ENCODE measurements around the gene HBA2. TPM values are rescaled to one million over a fixed set of nuclear protein-coding genes. Genes with fewer than 3 reads are reported as not detected.
A peak's percentile ranks its signal among the peaks of the same experiment; 100 is the strongest.

The HBA2 gene
- total and polyA plus RNA-seq, 9 of the 15 experiments (the other 6 are each of a cell fraction or from before 2014, with no cell fraction given): 40.4 to 853 (median 286) TPM

GRCh38 chr16:154217-155030 is 18.3 kb upstream of the HBA2 start (continued):
- TF ChIP-seq RFX7 (CRISPR knock-in tag; IDR thresholded peaks at IDR 0.05): no peak
- TF ChIP-seq PCBP1 (IDR thresholded peaks at IDR 0.05; ENCODE audit: low read depth, low read length, poor library complexity, severe bottlenecking): no peak
- TF ChIP-seq ZNF146 (CRISPR knock-in tag; IDR thresholded peaks at IDR 0.05; ENCODE audit: unreplicated experiment): no peak
- no peak for TF ChIP-seq TCFL5 (CRISPR knock-in tag; conservative IDR thresholded peaks at IDR 0.05)
- TF ChIP-seq CEBPZ (IDR thresholded peaks at IDR 0.05; ENCODE audit: borderline replicate concordance, low read depth, low read length): no peak
- TF ChIP-seq ID3 (CRISPR knock-in tag; IDR thresholded peaks at IDR 0.05): no peak
- 0 out of 2 replicates have a peak, but pooled peaks have one; percentile 22 for TF ChIP-seq ID3 (tag; IDR thresholded peaks at IDR 0.05)
- no peak for TF ChIP-seq ZNF518B (CRISPR knock-in tag; IDR thresholded peaks at IDR 0.05)
- no peak for TF ChIP-seq YBX1 (IDR thresholded peaks at IDR 0.05)
- no peak for TF ChIP-seq FOXP4 (CRISPR knock-in tag; IDR thresholded peaks at IDR 0.05; ENCODE audit: borderline replicate concordance)
- TF ChIP-seq HES1 (IDR thresholded peaks at IDR 0.05; ENCODE audit: low read depth): no peak
- TF ChIP-seq ZNF436 (CRISPR knock-in tag; IDR thresholded peaks at IDR 0.05): no peak
- no peak for TF ChIP-seq HMG20B (CRISPR knock-in tag; IDR thresholded peaks at IDR 0.05)
- no peak for TF ChIP-seq MYC (IDR thresholded peaks at IDR 0.05; ENCODE audit: low read depth, low read length)
- TF ChIP-seq MYC (CRISPR knock-in tag; IDR thresholded peaks at IDR 0.05; ENCODE audit: borderline replicate concordance, low read depth): no peak
